ENCODE measurements around the gene SC5D.
A peak's percentile ranks its signal among the peaks of the same experiment; 100 is the strongest.

SC5D gene

DNA sequence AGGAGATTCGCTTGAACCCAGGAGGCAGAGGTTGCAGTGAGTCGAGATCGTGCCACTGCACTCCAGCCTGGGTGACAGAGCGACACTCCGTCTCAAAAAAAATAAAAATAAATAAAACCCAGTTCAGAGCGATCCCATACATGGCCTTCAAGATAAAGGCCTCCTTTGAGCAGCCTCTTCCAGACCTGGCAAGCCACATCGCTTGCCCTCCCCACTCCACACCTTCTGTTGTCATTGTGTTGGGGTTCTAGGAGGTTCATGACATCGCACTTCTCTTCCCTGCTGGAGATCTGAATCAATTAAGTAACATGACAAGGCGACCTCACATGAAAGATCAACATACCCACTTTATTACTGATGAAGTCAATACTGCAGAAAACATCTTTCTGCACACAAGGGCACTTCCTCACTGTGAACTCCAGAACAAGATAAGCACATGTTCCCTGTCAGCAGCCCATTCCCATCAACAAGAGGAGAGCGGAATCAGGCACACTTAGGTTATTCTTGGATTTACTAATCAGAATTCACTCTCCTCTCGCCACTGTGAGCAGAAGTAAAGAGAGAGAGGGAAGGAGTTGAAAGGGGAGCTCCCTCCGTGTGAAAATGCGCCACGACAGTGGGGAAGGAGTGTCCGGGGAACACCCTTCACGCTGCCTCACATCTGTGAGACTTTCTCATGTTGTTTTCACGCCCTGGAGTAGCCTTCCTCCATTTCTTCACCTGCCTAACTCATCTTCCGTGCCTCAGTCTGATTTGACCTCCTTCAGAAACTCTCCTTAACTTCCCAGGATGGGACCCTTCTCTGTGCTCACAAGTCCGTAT lies 38.3 kb downstream of the SC5D start:
- no peak for FAIRE-seq

- FAIRE-seq = no peak
Measured at GRCh38 chr11:121334973-121335710, 42.6 kb downstream of the SC5D start.

DNA sequence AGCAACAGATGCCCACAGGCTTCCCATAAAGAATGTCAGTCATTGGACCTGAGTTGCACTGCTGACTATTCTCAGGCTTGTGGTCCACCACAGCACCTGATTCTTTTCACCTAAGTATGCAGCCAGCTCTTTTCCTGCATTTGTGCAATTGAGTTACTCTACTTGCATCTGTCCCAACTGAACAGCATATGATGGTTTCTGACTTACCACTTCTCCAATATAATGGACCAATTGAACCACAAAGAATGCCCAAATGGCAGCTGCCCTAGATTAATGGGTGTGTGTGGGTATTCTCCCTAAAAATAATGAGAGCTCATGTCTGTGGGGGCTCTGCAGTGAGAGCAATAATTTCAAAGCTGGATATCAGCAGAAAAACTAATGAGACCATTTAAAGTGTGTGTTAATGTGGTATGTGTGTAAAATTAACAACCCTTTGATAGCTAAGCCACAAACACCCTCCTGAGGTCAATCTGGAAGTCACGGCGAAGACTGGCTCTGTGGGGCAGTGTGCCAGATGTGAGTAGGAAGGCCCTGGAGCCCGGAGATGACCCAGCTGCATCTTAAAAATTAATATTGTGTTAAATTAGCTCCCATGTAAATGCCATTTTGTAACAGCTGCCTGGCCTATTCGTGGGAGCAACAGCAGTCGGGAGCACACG lies 43.8 kb downstream of the SC5D start:
- FAIRE-seq = no peak

- no peak for FAIRE-seq
Measured at GRCh38 chr11:121337078-121337477, 44.5 kb downstream of the SC5D start.

DNA sequence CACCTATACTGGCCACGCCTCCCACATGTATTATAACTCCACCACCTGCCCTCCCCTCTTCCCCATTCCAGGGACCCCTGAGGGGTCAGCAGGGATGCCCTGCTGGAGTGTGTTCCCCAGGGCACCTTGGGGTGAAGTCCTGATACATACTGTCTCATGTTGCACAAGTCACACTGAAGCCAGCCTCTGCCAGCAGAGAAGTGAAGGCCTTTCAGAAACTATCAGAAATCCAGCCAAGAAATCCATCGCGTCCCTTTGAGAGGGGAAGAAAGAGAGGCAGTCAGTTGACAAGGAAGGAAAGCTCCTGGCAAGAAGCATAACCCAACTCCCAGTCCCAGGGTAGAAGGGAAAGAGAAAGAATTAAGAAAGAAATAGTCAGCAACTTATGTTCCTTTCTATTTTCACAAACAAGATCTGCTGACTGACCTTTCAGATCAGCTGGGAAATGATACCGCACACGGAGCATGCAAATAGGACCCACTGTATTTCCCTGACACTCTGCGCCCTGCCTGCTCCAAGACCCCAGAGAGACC lies 45.2 kb downstream of the SC5D start:
- FAIRE-seq = no peak

- no peak for FAIRE-seq
Measured at GRCh38 chr11:121338536-121338935, 46.0 kb downstream of the SC5D start.

- FAIRE-seq = no peak
Measured at GRCh38 chr11:121340032-121340580, 47.5 kb downstream of the SC5D start.

GRCh38 chr11:121341609-121342008 lies 49.0 kb downstream of the SC5D start:
- no peak for FAIRE-seq

DNA sequence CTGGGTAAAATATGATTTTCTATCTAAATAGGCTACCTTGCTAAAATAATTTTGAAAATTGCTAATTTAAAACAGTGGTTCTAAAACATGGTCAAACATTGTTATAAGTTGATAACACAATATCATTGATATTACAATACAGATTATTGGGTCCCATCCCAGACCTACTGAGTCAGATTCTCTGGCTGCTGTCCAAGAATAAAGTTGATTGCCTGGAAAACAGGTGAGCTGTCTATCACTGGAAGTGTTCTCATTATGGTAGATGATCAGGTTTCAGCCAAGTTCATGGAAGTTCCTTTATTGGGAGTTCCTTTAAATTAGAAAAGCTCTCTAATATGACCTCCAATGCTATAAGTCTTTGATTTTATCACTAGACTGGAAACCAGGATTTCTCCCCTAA lies 52.3 kb downstream of the SC5D start:
- no peak for FAIRE-seq

DNA sequence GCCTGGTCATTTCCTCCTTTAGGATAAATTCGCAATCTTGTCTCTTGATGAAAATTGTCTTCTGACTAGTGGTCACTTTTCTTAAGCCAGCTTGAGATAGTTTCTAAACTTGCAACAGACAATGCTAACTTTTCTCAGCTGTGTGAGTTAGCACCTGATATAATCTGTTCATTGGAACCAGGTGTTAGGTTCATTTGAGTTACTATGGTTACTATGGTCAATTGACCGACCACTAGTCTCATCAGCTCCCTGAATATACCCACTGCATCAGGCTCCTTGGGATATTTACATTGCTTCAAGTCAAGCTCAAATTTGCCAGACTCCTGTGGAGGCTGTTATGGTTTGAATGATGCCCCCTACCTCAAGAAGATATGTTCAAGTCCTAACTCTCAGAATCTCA lies 54.5 kb downstream of the SC5D start:
- FAIRE-seq = no peak

DNA sequence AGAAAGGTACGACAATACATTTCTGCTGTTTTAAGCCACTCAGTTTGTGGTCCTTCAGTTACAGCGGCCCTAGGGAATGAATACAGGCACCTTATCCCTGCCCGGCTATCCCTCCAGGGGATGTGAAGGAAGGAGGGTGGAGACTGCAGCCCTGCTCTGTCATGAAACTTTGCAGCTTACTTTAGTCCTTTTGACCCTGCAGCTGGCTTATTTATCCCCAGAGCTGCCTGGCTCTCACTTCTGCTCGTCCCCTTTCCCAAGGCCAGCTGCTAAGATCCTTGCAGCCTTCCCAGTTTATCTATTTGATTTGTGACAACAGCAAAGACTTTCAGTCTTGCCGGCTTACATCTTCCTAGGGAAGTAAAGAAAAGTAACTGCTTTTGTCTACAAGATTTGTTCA lies 55.2 kb downstream of the SC5D start:
- FAIRE-seq = no peak

- no peak for FAIRE-seq
Measured at GRCh38 chr11:121348220-121348875, 55.8 kb downstream of the SC5D start.

DNA sequence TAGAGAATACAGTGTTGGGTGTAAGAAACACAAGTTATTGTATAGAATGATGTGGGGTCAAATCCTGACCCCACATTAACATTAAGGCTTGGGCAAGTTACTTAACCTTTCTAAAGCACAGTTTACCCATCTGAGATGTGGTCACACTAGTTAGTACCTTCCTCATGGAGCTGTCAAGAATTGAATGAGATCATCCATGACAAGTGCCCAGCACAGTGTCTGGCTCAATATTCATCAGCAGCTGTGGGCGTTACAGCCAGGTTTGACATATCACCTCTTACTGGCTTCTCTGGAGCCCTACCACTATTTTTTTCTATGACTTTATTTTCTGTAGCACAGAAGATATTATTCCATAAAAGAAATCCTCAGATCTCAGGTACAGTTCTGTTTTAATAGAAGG lies 57.2 kb downstream of the SC5D start:
- no peak for FAIRE-seq

DNA sequence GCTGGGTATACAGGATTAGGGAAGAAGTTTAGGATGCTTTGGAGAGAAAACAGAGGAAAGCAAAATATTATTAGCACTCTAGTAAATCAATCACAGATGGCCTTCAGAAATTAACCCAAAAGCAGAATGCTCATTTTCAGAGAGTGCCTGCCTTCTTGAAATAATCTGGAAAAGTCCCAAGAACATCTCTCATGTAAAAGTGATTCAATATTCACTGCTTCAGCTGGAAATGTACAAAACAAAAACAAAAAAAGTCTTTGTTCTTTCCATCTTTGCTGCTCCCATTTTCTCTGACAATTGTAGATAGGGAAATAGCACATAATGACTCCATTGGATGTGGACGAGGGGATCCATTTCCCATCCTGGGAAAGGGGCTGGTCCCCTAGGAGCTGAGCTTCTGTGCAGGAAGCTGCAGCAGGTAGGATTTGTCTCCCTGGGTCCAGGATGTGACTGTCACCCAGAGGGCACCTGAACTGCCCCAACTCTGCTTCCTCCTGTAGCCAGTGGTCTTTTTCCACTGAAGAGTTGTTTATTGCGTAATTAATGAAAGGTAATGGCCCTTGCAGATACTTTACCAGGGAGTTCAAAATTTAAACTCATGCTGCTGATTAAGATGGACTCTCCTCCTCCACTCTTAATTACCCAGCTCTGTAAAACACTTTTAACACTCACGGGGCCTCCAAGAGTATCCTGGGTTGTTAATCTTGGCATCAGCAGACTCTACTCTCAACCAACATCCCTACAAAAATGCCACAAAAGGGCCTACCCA lies 57.9 kb downstream of the SC5D start:
- peak; percentile 12 for FAIRE-seq

DNA sequence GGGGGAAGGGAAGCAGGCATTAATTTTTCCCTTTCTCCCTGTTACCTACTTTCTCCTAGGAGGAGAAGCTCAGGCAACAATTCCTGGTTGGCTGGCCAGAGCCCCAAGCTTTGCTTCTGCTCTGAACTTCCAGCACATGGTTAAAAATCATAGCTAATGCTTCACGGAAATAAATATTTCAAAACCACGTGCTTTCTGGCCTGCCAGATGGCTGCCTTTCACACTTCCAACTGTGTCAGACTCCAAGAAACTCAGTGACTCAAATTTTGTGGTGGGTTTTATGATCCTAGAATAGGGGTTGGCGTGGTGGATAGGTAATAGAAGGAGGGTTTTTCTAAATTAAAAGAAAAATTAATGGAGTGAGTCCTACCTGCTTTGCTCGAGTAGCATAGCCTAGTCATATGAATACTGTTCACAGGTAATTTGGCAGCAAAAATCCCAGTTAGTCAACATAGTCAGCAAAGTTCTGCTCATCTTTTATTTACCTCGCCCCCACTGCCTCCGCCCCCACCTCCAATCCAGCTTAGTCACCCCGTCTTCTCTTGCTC lies 58.6 kb downstream of the SC5D start:
- FAIRE-seq = no peak

- FAIRE-seq = no peak
Measured at GRCh38 chr11:121352251-121352891, 59.8 kb downstream of the SC5D start.

DNA sequence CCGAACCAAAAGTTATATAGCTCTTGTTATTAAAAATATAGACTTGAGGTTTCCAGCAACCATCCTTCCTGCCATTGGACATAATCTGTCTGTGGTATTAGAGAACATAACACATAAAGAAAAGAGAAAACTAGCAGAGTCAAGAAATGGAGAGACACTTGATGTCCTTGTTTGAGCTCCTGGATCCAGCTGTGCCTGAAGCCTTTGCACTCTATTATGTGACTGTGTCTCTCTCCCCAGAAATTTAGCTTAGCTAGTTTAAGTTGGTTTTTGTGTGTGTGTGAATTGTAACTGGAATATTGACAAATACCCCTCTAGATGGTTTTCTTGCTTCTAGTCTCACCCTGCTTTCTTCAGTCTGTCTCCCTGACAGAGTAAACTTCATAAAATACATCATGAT lies 61.6 kb downstream of the SC5D start:
- FAIRE-seq = no peak

- FAIRE-seq = no peak
Measured at GRCh38 chr11:121356357-121356756, 63.8 kb downstream of the SC5D start.

Measured in endometrium (tissue), 2 donors.